ENCODE results near the gene NPM1. TPM values are rescaled to one million over a fixed set of nuclear protein-coding genes. Genes with fewer than 3 reads are reported as not detected.

Gene NPM1
- total RNA-seq, 1 donor from 2014 or later = 1,016 TPM

DNA sequence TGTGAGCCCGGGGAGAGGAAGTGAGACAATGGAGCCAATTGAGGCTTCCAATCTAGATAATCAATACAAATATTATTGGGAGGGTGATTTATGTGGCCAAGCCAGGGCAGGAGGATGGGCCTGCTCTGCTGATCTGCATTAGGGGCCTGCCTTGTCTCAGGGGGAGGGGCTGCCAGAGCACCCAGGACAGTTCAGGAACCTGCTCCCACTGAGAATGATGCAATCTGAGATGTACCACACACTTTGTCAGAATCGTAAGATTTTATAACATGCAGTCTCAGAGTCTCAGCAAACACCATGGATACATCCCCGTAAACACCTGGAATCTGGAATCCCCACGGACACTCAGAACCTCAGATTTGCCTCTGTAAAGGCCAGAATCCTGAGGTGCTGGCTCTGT lies 51.1 kb downstream of the NPM1 start:
- no peaks in the 10 kb centered on the region for H3K36me3 Mint-ChIP-seq (ENCODE audit: low read depth, unreplicated experiment)
- no peak for DNase-seq (ENCODE audit: low spot score)
- H3K9me3 Mint-ChIP-seq (ENCODE audit: unreplicated experiment) = no peaks in the 10 kb centered on the region
- H3K27ac Mint-ChIP-seq (ENCODE audit: unreplicated experiment) = no peak overlapping the region
- no peaks in the 10 kb centered on the region for H3K4me1 Mint-ChIP-seq (ENCODE audit: unreplicated experiment)
- no peak overlapping the region for H3K4me3 Mint-ChIP-seq (ENCODE audit: unreplicated experiment)
- TF ChIP-seq, protein P1, sequence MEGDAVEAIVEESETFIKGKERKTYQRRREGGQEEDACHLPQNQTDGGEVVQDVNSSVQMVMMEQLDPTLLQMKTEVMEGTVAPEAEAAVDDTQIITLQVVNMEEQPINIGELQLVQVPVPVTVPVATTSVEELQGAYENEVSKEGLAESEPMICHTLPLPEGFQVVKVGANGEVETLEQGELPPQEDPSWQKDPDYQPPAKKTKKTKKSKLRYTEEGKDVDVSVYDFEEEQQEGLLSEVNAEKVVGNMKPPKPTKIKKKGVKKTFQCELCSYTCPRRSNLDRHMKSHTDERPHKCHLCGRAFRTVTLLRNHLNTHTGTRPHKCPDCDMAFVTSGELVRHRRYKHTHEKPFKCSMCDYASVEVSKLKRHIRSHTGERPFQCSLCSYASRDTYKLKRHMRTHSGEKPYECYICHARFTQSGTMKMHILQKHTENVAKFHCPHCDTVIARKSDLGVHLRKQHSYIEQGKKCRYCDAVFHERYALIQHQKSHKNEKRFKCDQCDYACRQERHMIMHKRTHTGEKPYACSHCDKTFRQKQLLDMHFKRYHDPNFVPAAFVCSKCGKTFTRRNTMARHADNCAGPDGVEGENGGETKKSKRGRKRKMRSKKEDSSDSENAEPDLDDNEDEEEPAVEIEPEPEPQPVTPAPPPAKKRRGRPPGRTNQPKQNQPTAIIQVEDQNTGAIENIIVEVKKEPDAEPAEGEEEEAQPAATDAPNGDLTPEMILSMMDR (IDR thresholded peaks at IDR 0.05; ENCODE audit: unreplicated experiment) = no peak
- peaks cover 10% of the 10 kb centered on the region for H3K27me3 Mint-ChIP-seq (ENCODE audit: unreplicated experiment)

DNA sequence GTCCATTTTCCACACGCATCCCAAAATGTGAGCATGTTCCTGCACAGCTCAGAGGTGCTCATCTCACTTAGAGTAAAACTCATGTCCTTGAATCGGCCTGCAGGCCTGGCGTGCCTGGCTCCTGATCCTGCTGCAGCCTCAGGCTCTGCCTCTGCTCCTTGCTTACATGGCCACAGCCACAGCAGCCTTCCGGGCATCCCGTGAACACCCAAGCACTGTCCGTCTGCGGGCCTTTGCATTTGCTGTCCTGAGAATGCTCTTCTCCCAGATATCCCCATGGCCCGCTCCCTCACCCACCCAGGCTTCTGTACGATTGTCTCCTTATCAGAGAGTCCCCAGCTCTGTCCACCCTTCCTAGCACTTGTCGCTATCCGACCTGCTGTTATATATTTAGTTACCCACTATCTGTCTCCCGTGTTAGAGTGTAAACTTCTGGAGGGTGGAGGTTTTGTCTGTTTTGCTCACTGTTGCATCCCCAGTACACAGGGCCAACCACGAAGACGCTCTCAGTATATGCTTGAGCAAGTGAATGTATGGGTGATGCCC lies 53.7 kb downstream of the NPM1 start:
- TF ChIP-seq, protein P1 (IDR thresholded peaks at IDR 0.05; ENCODE audit: unreplicated experiment) = no peak
- DNase-seq (ENCODE audit: low spot score) = no peak
- H3K36me3 Mint-ChIP-seq (ENCODE audit: low read depth, unreplicated experiment) = no peaks in the 10 kb centered on the region
- H3K9me3 Mint-ChIP-seq (ENCODE audit: unreplicated experiment) = no peaks in the 10 kb centered on the region
- no peaks in the 10 kb centered on the region for H3K4me1 Mint-ChIP-seq (ENCODE audit: unreplicated experiment)
- H3K27me3 Mint-ChIP-seq (ENCODE audit: unreplicated experiment) = peaks cover 9% of the 10 kb centered on the region
- H3K27ac Mint-ChIP-seq (ENCODE audit: unreplicated experiment) = no peak overlapping the region
- H3K4me3 Mint-ChIP-seq (ENCODE audit: unreplicated experiment) = no peak overlapping the region

DNA sequence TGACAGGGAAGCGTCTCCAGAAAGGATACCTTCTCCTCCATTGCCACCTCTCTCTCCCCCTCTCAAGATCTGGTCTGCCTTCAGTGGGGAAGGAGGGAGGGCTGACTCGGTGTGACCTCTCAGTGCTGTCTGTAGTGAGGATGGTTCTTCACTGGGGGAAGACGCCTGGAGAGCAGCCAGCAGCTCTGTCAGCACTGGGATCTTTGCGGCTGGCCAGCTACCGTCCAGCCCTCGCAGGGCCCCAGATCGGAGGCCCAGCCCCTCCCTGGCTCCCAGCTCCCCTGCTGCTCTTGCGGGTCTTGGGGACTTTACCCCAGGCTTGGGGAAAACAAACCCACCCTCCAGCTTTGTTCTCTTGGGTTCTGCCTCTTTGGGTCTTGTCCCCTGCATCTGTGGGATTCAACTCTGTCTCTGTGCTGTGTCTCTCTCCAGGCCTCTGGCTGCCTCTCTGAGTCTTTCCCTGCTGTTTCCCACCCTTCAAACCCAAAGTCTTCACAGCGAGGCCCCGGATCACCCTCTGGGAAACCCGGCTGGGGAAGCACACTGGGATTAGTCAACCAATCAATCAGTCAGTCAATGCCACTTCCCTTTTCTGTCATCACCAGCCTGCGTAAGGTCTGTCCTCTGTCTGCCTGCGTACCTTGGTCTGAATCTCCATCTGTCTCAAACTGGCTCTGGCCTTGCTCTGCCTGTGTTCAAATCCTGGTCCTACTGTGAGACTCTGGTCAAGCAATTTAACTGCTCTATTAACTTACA lies 54.8 kb downstream of the NPM1 start:
- TF ChIP-seq, protein P1 (IDR thresholded peaks at IDR 0.05; ENCODE audit: unreplicated experiment) = no peak
- no peak overlapping the region for H3K27ac Mint-ChIP-seq (ENCODE audit: unreplicated experiment)
- no peaks in the 10 kb centered on the region for H3K4me1 Mint-ChIP-seq (ENCODE audit: unreplicated experiment)
- H3K9me3 Mint-ChIP-seq (ENCODE audit: unreplicated experiment) = no peaks in the 10 kb centered on the region
- H3K27me3 Mint-ChIP-seq (ENCODE audit: unreplicated experiment) = peaks cover 9% of the 10 kb centered on the region
- no peak for DNase-seq (ENCODE audit: low spot score)
- no peak overlapping the region for H3K4me3 Mint-ChIP-seq (ENCODE audit: unreplicated experiment)
- no peaks in the 10 kb centered on the region for H3K36me3 Mint-ChIP-seq (ENCODE audit: low read depth, unreplicated experiment)

DNA sequence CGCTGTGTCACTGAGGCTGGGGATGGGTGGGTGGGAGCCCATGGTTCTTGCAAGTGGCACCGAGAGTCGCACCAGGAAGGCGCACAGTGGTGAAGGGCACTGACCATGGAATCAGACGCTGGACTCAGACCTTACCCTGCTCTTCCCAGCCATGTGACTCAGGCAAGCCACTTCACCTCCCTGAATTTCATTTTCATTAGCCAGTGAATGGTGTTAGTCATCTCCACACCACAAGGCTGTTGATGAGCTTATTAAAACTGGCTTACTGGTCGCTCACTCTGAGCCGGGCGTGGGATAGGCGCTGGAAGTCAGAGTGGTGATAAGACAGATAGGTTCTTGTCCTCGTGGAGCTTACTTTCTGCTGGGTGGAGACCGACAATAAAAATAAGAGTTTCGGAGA lies 56.9 kb downstream of the NPM1 start:
- Mint-ChIP-seq H3K9me3 (ENCODE audit: unreplicated experiment) (no peaks in the 10 kb centered on the region), H3K27me3 (ENCODE audit: unreplicated experiment) (peaks cover 16% of the 10 kb centered on the region), H3K27ac (ENCODE audit: unreplicated experiment) (no peak overlapping the region), H3K4me1 (ENCODE audit: unreplicated experiment) (peaks cover 12% of the 10 kb centered on the region), H3K36me3 (ENCODE audit: low read depth, unreplicated experiment) (peaks cover 8% of the 10 kb centered on the region), H3K4me3 (ENCODE audit: unreplicated experiment) (no peak overlapping the region)
- no peak for DNase-seq (ENCODE audit: low spot score)
- TF ChIP-seq, protein P1 (IDR thresholded peaks at IDR 0.05; ENCODE audit: unreplicated experiment) = no peak
